Sigmoid colon (tissue), 7 donors: ENCODE results near the gene USP24. TPM values are rescaled to one million over a fixed set of nuclear protein-coding genes. Genes with fewer than 3 reads are reported as not detected.

Experiments
- DNase-seq: peaks from one replicate; pipeline ENCODE4 v3.0.0-alpha.2; 2019
- H3K27ac ChIP-seq, 4 donors: fragments of 200-600 bp; sonication (generic); one replicate each; pipeline ENCODE4 v1.5.1; 2016 to 2019; ENCODE audit warnings: mild to moderate bottlenecking in 1 of 4
- H3K27me3 ChIP-seq, 3 donors: fragments of 200-600 bp; sonication (generic); one replicate each; pipeline ENCODE4 v1.5.1; 2019; ENCODE audit warnings: mild to moderate bottlenecking in 1 of 3
- H3K36me3 ChIP-seq, 4 donors: fragments of 200-600 bp; sonication (generic); one replicate each; pipeline ENCODE4 v1.5.1; 2016 to 2019
- H3K4me1 ChIP-seq, 4 donors: fragments of 200-600 bp; sonication (generic); one replicate each; pipeline ENCODE4 v1.5.1; 2017 to 2019
- H3K4me3 ChIP-seq, 4 donors: fragments of 200-600 bp; sonication (generic); one replicate each; pipeline ENCODE4 v1.5.1; 2017 to 2019; ENCODE audit warnings: mild to moderate bottlenecking in 2 of 4, moderate library complexity in 1 of 4
- H3K9me3 ChIP-seq, 4 donors: fragments of 200-600 bp in 3 of 4; sonication (generic) in 3 of 4; one replicate each; pipeline versions ENCODE4 v1.5.1 to v1.6.1; 2013 to 2019
- CTCF ChIP-seq, 4 experiments: fragments of 450-650 bp in 3 of 4; fragments of 200-600 bp in 1 of 4; IDR thresholded peaks; one replicate each; pipeline ENCODE4 v1.5.1; 2016 to 2019; ENCODE audit warnings: antibody characterized with exemption in 4 of 4, mild to moderate bottlenecking in 3 of 4, moderate library complexity in 2 of 4
- EP300 ChIP-seq, 4 donors: sonication (generic); formaldehyde crosslinking; IDR thresholded peaks; one replicate each; pipeline ENCODE4 v1.6.1; 2017; ENCODE audit warnings: antibody characterized with exemption in 4 of 4
- POLR2A ChIP-seq, 2 donors: fragments of 450-650 bp; IDR thresholded peaks; one replicate each; pipeline ENCODE4 v1.6.1; 2016; ENCODE audit warnings: antibody characterized with exemption in 2 of 2, mild to moderate bottlenecking in 2 of 2, moderate library complexity in 2 of 2
- POLR2AphosphoS5 ChIP-seq, 4 donors: sonication (generic); formaldehyde crosslinking; IDR thresholded peaks; one replicate each; pipeline ENCODE4 v1.6.1; 2017; ENCODE audit warnings: antibody characterized with exemption in 4 of 4
- WGBS, 2 donors: extraction: QIAGEN DNeasy Blood & Tissue Kit; methylation state at CpG; one replicate each; pipeline ENCODE4 v1.1.7; 2013; 5-methylcytosine and 5-hydroxymethylcytosine counted together
- intact Hi-C: fragments of 100-400 bp; cut with DNase I; formaldehyde crosslinking; loops from one replicate; pipeline ENCODE4 v1.15.1; 2023
- polyA plus RNA-seq, 3 donors: library from polyadenylated mRNA; stranded (reverse); fragments of 200-250 nt; gene quantifications; one replicate each; pipeline ENCODE4 v1.2.3, GENCODE V29; 2013
- total RNA-seq, 4 donors: library from RNA; depleted of rRNA; stranded (reverse); fragments of >200 nt; gene quantifications; one replicate each; pipeline ENCODE4 v1.1.0, GENCODE V29; 2016
- donor health status: healthy with polysubstance abuse.
- donor health status: Bipolar disorder and iron deficiency.
- donor health status: healthy.

Gene USP24
- total and polyA plus RNA-seq, 7 donors: 3.6 to 66.2 (median 46.4) TPM

DNA sequence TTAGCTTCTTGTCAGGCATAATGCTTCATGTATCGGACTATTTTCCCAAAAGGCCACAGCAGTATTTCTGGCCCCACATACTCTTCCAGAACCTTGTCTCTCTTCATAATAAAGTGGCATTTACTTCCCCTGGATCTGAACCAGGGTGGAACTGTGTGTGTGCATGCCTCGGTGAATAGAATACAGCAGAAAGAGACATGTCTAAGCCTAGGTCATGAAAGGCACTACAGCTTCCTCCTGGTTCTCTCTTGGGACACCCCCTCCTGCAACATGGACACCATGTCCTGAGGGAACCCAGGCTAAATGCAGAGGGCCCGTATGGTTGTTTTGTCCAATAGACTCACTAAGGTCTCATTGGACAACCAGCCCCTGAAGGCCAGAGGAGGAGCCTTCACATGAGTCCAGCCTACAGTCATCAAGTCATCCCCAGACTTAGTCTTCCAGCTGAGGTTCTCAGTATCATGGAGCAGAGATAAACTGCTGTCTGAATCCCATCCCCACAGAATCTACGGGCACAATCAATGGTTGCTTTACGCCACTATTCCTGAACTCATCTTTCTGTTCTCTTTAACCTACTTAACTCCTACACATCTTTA is 35.0 kb downstream of the USP24 start:
- H3K9me3 ChIP-seq: no peaks in the 10 kb centered on the region
- intact Hi-C loops: no loop called here
- 95 to 99% methylated on average over 5 of the region's 5 CpGs for WGBS, 2 donors

GRCh38 chr1:55179177-55179835 is 35.9 kb downstream of the USP24 start:
- Histone ChIP-seq H3K36me3 (peaks cover 0 to 7% (median 0%) of the 10 kb centered on the region in 4 donors), H3K27ac (no peak overlapping the region), H3K4me1 (peaks cover 0 to 21% (median 17%) of the 10 kb centered on the region in 4 donors), H3K4me3 (no peak overlapping the region), H3K27me3 (no peaks in the 10 kb centered on the region), H3K9me3 (no peaks in the 10 kb centered on the region)
- WGBS, 2 donors: 83 to 94% methylated on average over 3 of the region's 3 CpGs
- TF ChIP-seq EP300 (IDR thresholded peaks at IDR 0.05) (no peak), CTCF (IDR thresholded peaks at IDR 0.05) (no peak), POLR2AphosphoS5 (IDR thresholded peaks at IDR 0.05) (no peak), POLR2A (IDR thresholded peaks at IDR 0.05) (no peak)
- DNase-seq: no peak
- intact Hi-C loops: no loop called here

More for the DNA sequence above, 35.0 kb downstream of the USP24 start:
- Histone ChIP-seq H3K27ac (no peak overlapping the region), H3K36me3 (peaks cover 0 to 7% (median 0%) of the 10 kb centered on the region in 4 donors), H3K4me1 (peaks cover 0 to 21% (median 17%) of the 10 kb centered on the region in 4 donors), H3K27me3 (no peaks in the 10 kb centered on the region), H3K4me3 (no peak overlapping the region)
- DNase-seq: no peak
- no peak for TF ChIP-seq POLR2A (IDR thresholded peaks at IDR 0.05)
- TF ChIP-seq POLR2AphosphoS5 (IDR thresholded peaks at IDR 0.05): no peak
- no peak for TF ChIP-seq CTCF (IDR thresholded peaks at IDR 0.05)
- TF ChIP-seq EP300 (IDR thresholded peaks at IDR 0.05): no peak

GRCh38 chr1:55172687-55173086 is 42.5 kb downstream of the USP24 start:
- no peaks in the 10 kb centered on the region for H3K27me3 ChIP-seq
- WGBS, 2 donors: 87 to 95% methylated on average over 3 of the region's 3 CpGs
- H3K4me1 ChIP-seq: peaks cover 0 to 37% (median 29%) of the 10 kb centered on the region in 4 donors
- no peak overlapping the region for H3K27ac ChIP-seq
- TF ChIP-seq POLR2AphosphoS5 (IDR thresholded peaks at IDR 0.05) (no peak), EP300 (IDR thresholded peaks at IDR 0.05) (no peak), POLR2A (IDR thresholded peaks at IDR 0.05) (no peak), CTCF (IDR thresholded peaks at IDR 0.05) (no peak)
- DNase-seq: no peak
- H3K9me3 ChIP-seq: no peaks in the 10 kb centered on the region
- H3K36me3 ChIP-seq: peaks cover 0 to 47% (median 0%) of the 10 kb centered on the region in 4 donors
- no peak overlapping the region for H3K4me3 ChIP-seq
- intact Hi-C loops: no loop called here

DNA sequence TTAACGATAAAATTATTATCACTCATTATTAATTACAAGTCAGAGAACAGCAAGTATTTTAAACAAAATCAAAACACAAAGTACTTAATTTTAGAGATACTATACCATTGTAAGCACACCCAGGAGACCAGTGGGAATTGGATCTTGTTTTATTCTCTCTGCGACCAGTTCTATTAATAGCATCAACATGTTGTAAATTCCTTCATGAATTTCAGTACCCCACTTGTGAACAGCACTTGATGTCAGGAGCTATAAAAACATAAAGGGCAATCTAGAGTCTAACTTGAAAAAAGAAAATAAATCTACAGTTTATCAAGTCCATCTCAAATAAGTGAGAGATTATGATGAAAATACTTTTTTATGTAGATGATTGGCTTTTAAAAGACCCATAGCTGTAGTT is 42.9 kb downstream of the USP24 start:
- Histone ChIP-seq H3K36me3 (peaks cover 0 to 47% (median 0%) of the 10 kb centered on the region in 4 donors), H3K27ac (no peak overlapping the region), H3K4me1 (peaks cover 0 to 41% (median 33%) of the 10 kb centered on the region in 4 donors), H3K4me3 (no peak overlapping the region), H3K9me3 (no peaks in the 10 kb centered on the region), H3K27me3 (no peaks in the 10 kb centered on the region)
- no peak for DNase-seq
- intact Hi-C loops: no loop called here
- TF ChIP-seq POLR2AphosphoS5 (IDR thresholded peaks at IDR 0.05) (no peak), POLR2A (IDR thresholded peaks at IDR 0.05) (no peak), EP300 (IDR thresholded peaks at IDR 0.05) (no peak), CTCF (IDR thresholded peaks at IDR 0.05) (no peak)
- 87 to 89% methylated on average over 2 of the region's 2 CpGs for WGBS, 2 donors
